Measurements from ENCODE around the gene RS1.

- no peak for TF ChIP-seq POLR2A (IDR thresholded peaks at IDR 0.05; ENCODE audit: low read depth, low read length)
- TF ChIP-seq POLR2AphosphoS5 (IDR thresholded peaks at IDR 0.05; ENCODE audit: low read depth, low read length): no peak
- TF ChIP-seq TAF1 (IDR thresholded peaks at IDR 0.05; ENCODE audit: borderline replicate concordance, low read depth, low read length): no peak
These were observed 24.7 kb upstream of the RS1 start for GRCh38 chrX:18696653-18697052.

All from GM12892 (cell line).